ENCODE results near the gene GALNT4.
A peak's percentile ranks its signal among the peaks of the same experiment; 100 is the strongest.

DNA sequence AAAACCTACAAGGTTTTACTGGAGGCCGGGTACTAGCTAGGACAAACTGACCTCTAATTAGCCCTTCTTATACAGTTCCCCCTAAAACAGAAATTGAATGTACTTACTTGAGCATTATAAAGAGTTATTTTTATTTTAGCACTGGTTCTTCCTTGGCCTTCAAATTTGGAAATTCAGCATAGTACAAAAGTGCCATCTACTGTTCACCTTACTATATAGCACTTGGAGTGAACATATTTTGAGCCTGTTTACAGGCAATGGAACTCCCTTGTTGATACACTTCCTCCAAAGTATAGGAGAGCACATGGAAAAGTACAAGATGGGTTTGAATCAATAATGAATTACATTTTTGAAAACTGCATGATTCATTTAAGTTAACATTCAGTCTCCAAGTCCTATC, 5.1 kb upstream of the GALNT4 start:
- TF ChIP-seq, protein P1, sequence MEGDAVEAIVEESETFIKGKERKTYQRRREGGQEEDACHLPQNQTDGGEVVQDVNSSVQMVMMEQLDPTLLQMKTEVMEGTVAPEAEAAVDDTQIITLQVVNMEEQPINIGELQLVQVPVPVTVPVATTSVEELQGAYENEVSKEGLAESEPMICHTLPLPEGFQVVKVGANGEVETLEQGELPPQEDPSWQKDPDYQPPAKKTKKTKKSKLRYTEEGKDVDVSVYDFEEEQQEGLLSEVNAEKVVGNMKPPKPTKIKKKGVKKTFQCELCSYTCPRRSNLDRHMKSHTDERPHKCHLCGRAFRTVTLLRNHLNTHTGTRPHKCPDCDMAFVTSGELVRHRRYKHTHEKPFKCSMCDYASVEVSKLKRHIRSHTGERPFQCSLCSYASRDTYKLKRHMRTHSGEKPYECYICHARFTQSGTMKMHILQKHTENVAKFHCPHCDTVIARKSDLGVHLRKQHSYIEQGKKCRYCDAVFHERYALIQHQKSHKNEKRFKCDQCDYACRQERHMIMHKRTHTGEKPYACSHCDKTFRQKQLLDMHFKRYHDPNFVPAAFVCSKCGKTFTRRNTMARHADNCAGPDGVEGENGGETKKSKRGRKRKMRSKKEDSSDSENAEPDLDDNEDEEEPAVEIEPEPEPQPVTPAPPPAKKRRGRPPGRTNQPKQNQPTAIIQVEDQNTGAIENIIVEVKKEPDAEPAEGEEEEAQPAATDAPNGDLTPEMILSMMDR (IDR thresholded peaks at IDR 0.05; ENCODE audit: insufficient read depth, low read length, poor library complexity, severe bottlenecking) = peak; percentile 53
- no peak for TF ChIP-seq EZH2phosphoT487 (conservative IDR thresholded peaks at IDR 0.05; ENCODE audit: low read length)

Data from SU-DHL-6 (cell line).